DOHH2 (cell line): Measurements from ENCODE around the gene MAPK11.

Experiments
- H3F3A ChIP-seq: fragments of 200-600 bp; sonication (generic), shearing (Covaris generic); 2 replicates; pipeline ENCODE4 v1.6.0; 2016; ENCODE audit warnings: antibody characterized with exemption, mild to moderate bottlenecking; ENCODE audit not compliant: control insufficient read depth, insufficient read depth
- H3K27ac ChIP-seq: fragments of 200-600 bp; sonication (generic); 2 replicates; pipeline ENCODE4 v1.5.1; 2014; ENCODE audit warnings: low read depth, mild to moderate bottlenecking, low read length, moderate library complexity
- H3K27me3 ChIP-seq: fragments of 200-600 bp; sonication (generic); 2 replicates; pipeline ENCODE4 v1.6.1; 2014; ENCODE audit warnings: mild to moderate bottlenecking, low read length, mixed read lengths; ENCODE audit not compliant: control insufficient read depth
- H3K36me3 ChIP-seq: fragments of 200-600 bp; sonication (generic); 2 replicates; pipeline ENCODE4 v1.6.1; 2014; ENCODE audit warnings: mild to moderate bottlenecking, low read length, moderate library complexity, mixed read lengths; ENCODE audit not compliant: control insufficient read depth
- H3K4me1 ChIP-seq: fragments of 200-600 bp; sonication (generic); 2 replicates; pipeline ENCODE4 v1.6.1; 2014; ENCODE audit warnings: mild to moderate bottlenecking, low read length, mixed read lengths; ENCODE audit not compliant: control insufficient read depth
- H3K4me2 ChIP-seq: fragments of 200-600 bp; sonication (generic); 2 replicates; pipeline ENCODE4 v1.6.0; 2014; ENCODE audit warnings: mild to moderate bottlenecking, low read length, moderate library complexity
- H3K4me3 ChIP-seq: fragments of 200-600 bp; sonication (generic); 2 replicates; pipeline ENCODE4 v1.5.1; 2014; ENCODE audit warnings: mild to moderate bottlenecking, low read length, mixed read lengths
- H3K79me2 ChIP-seq: fragments of 200-600 bp; sonication (generic); 2 replicates; pipeline ENCODE4 v1.6.1; 2014; ENCODE audit warnings: mild to moderate bottlenecking, low read length, mixed read lengths; ENCODE audit not compliant: control insufficient read depth
- H3K9me2 ChIP-seq: fragments of 200-600 bp; sonication (generic); replicated peaks from 2 replicates; pipeline ENCODE4 v1.6.1; 2014; ENCODE audit warnings: mild to moderate bottlenecking, low read length, mixed read lengths; ENCODE audit not compliant: control insufficient read depth
- H3K9me3 ChIP-seq: fragments of 200-600 bp; sonication (generic); 2 replicates; pipeline ENCODE4 v1.6.1; 2014; ENCODE audit warnings: antibody characterized with exemption, low read length, mixed read lengths; ENCODE audit not compliant: control insufficient read depth, insufficient read depth
- H4K20me1 ChIP-seq: fragments of 200-600 bp; sonication (generic); 2 replicates; pipeline ENCODE4 v1.6.0; 2014; ENCODE audit warnings: low read depth, mild to moderate bottlenecking, antibody characterized with exemption, low read length, moderate library complexity; ENCODE audit not compliant: control insufficient read depth, insufficient read depth
- CTCF ChIP-seq: fragments of 200-600 bp; sonication (generic); IDR thresholded peaks from one replicate; pipeline ENCODE4 v1.5.1; 2014; ENCODE audit warnings: antibody characterized with exemption, mild to moderate bottlenecking, low read depth, low read length; ENCODE audit not compliant: poor library complexity, severe bottlenecking
- EZH2phosphoT487 ChIP-seq: fragments of 200-600 bp; sonication (generic); IDR thresholded peaks from 2 replicates; pipeline ENCODE4 v1.6.1; 2017; ENCODE audit warnings: borderline replicate concordance, mild to moderate bottlenecking, antibody characterized with exemption, low read length, moderate library complexity, mixed read lengths

Gene MAPK11

GRCh38 chr22:50252082-50253045 is 17.8 kb downstream of the MAPK11 start:
- peak overlapping the region; percentile 96 for H3K4me2 ChIP-seq

GRCh38 chr22:50251477-50252081 is 18.6 kb downstream of the MAPK11 start:
- Histone ChIP-seq H3K4me1 (peaks cover 31% of the 10 kb centered on the region), H3K4me3 (peak overlapping the region; percentile 96), H3K27me3 (no peaks in the 10 kb centered on the region), H3K79me2 (peaks cover 19% of the 10 kb centered on the region), H3K9me2 (no peaks in the 10 kb centered on the region), H3K27ac (peak overlapping the region; percentile 7), H3K4me2 (peak overlapping the region; percentile 96), H3K36me3 (peaks cover 36% of the 10 kb centered on the region), H4K20me1 (0 out of 2 replicates have a peak, but pooled peaks cover 3% of the 10 kb centered on the region), H3F3A (peaks cover 7% of the 10 kb centered on the region), H3K9me3 (no peaks in the 10 kb centered on the region)
- no peak for TF ChIP-seq EZH2phosphoT487
- TF ChIP-seq CTCF, result no peak

More at GRCh38 chr22:50252082-50253045, 17.8 kb downstream of the MAPK11 start:
- Histone ChIP-seq H3F3A (peaks cover 7% of the 10 kb centered on the region), H3K4me1 (peaks cover 31% of the 10 kb centered on the region), H3K27me3 (no peaks in the 10 kb centered on the region), H4K20me1 (0 out of 2 replicates have a peak, but pooled peaks cover 3% of the 10 kb centered on the region), H3K27ac (peak overlapping the region; percentile 7), H3K9me2 (no peaks in the 10 kb centered on the region), H3K4me3 (peak overlapping the region; percentile 96), H3K79me2 (peaks cover 13% of the 10 kb centered on the region), H3K36me3 (peaks cover 39% of the 10 kb centered on the region), H3K9me3 (no peaks in the 10 kb centered on the region)
- no peak for TF ChIP-seq EZH2phosphoT487
- TF ChIP-seq CTCF, result peak; percentile 90

- peaks cover 26% of the 10 kb centered on the region for H3K79me2 ChIP-seq
- H3K9me3 ChIP-seq, result no peaks in the 10 kb centered on the region
- H3F3A ChIP-seq, result peaks cover 7% of the 10 kb centered on the region
- peak within 1 kb of the TSS; percentile 54 for H3K27ac ChIP-seq
- TF ChIP-seq EZH2phosphoT487 (no peak), CTCF (no peak)
- H3K36me3 ChIP-seq, result peaks cover 36% of the 10 kb centered on the region
- no peaks in the 10 kb centered on the region for H3K9me2 ChIP-seq
- peak within 1 kb of the TSS; percentile 96 for H3K4me3 ChIP-seq
- no peaks in the 10 kb centered on the region for H3K27me3 ChIP-seq
- peaks cover 37% of the 10 kb centered on the region for H3K4me1 ChIP-seq
- H3K4me2 ChIP-seq, result peak within 1 kb of the TSS; percentile 96
- peaks cover 3% of the 10 kb centered on the region; the same call in 1 of the 2 replicates for H4K20me1 ChIP-seq
These were observed 19.4 kb downstream of the MAPK11 start, which contains the start of gene HDAC10 for GRCh38 chr22:50250555-50251476. Gene HDAC10, minus strand, starts transcription at chr22:50251265. Its CDS starts 233 bp downstream, at chr22:50251032.
